H1 (cell line): Measurements from ENCODE around the gene SCFD1. TPM values are rescaled to one million over a fixed set of nuclear protein-coding genes. Genes with fewer than 3 reads are reported as not detected.

Experiments
- BRCA1 ChIP-seq: IDR thresholded peaks from 2 replicates; pipeline ENCODE4 v1.6.1; 2012; ENCODE audit warnings: low read depth, low read length, improper control_type of control experiment
- CTCF ChIP-seq, 3 experiments: IDR thresholded peaks; 1 replicate in 2 of 3; 2 replicates in 1 of 3; pipeline versions ENCODE4 v1.5.1 to v1.6.1; 2011; ENCODE audit warnings: low read length in 3 of 3, mild to moderate bottlenecking in 3 of 3, inconsistent platforms in 2 of 3, low read depth in 1 of 3, moderate library complexity in 1 of 3; ENCODE audit not compliant: insufficient read depth in 1 of 3; ENCODE audit errors: control extremely low read depth in 1 of 3
- JUN ChIP-seq: IDR thresholded peaks from 2 replicates; pipeline ENCODE4 v1.6.1; 2011; ENCODE audit warnings: low read depth, mild to moderate bottlenecking, improper control_type of control experiment, low read length
- TAF7 ChIP-seq: optimal IDR thresholded peaks from 2 replicates; pipeline ENCODE3; 2011; ENCODE audit warnings: low read depth, mild to moderate bottlenecking, inconsistent platforms, low read length, moderate library complexity, borderline replicate concordance
- ZNF274 ChIP-seq: IDR thresholded peaks from 2 replicates; pipeline ENCODE4 v1.7.0; 2012; ENCODE audit warnings: low read length, borderline replicate concordance; ENCODE audit errors: extremely low read depth
- polyA plus RNA-seq, 7 experiments: library from polyadenylated mRNA; depleted of rRNA in 3 of 7; stranded (reverse) in 5 of 7; unstranded in 2 of 7; fragments of >200 nt in 5 of 7; fragments of 200-250 nt in 2 of 7; gene quantifications; 1 replicate in 5 of 7; 2 replicates in 1 of 7; 4 replicates in 1 of 7; pipeline versions ENCODE4 v1.2.1 to v1.2.3, GENCODE V29; 2011 to 2013; ENCODE audit warnings: missing spikeins in 2 of 7, mixed read lengths in 2 of 7
- total RNA-seq: library from RNA; stranded (reverse); fragmentation: NEBNext Ultra II Directional; extraction: Animal tissue kit (Norgen Biotek cat#: 25700); gene quantifications from 2 replicates; pipeline ENCODE4 v1.2.1, GENCODE V29; 2021

The SCFD1 gene
- total and polyA plus RNA-seq, 2 of the 8 experiments (the other 6 are each of a cell fraction or from before 2014, with no cell fraction given): 32.8 to 64.5 TPM

GRCh38 chr14:30754778-30755177 lies 132.7 kb downstream of the SCFD1 start (continued):
- TF ChIP-seq TAF7 (no peak), CTCF (IDR thresholded peaks at IDR 0.05; ENCODE audit: control extremely low read depth in 1 of 3, insufficient read depth in 1 of 3, low read depth in 1 of 3, low read length in 3 of 3) (no peak), BRCA1 (no peak), ZNF274 (no peak), JUN (no peak)
